Bronchial epithelial cell (primary cell): Measurements from ENCODE around the gene ATP8A1. TPM values are rescaled to one million over a fixed set of nuclear protein-coding genes. Genes with fewer than 3 reads are reported as not detected.

Source experiments
- DNase-seq: peaks from one replicate; pipeline ENCODE4 v3.0.0-alpha.2; 2010; ENCODE audit warnings: low read depth
- FAIRE-seq: peaks from 2 replicates; lab custom pipeline; 2011; peaks lifted over from hg19 to GRCh38; lab: Jason Lieb, UNC
- H3K27me3 ChIP-seq: 2 replicates; pipeline ENCODE4 v1.5.1; 2011; ENCODE audit warnings: low read length; ENCODE audit not compliant: control insufficient read depth, insufficient read depth
- H3K36me3 ChIP-seq: 2 replicates; pipeline ENCODE4 v1.5.1; 2011; ENCODE audit warnings: low read length; ENCODE audit not compliant: control insufficient read depth, insufficient read depth
- H3K4me3 ChIP-seq: 2 replicates; pipeline ENCODE4 v1.5.1; 2011; ENCODE audit warnings: mild to moderate bottlenecking, low read depth, low read length, control low read depth
- total RNA-seq: library from RNA; depleted of rRNA; stranded (reverse); fragments of >200 nt; gene quantifications from 2 replicates; pipeline ENCODE4 v1.2.1, GENCODE V29; 2014
- TF ChIP-seq, protein P1 (sequence below): IDR thresholded peaks from 2 replicates; pipeline ENCODE4 v1.5.1; 2011; ENCODE audit warnings: mild to moderate bottlenecking, moderate library complexity, low read length, control low read depth, inconsistent platforms; ENCODE audit not compliant: insufficient read depth, severe bottlenecking

ATP8A1 gene
- total RNA-seq, 1 donor from 2014 or later: 2.1 TPM

DNA sequence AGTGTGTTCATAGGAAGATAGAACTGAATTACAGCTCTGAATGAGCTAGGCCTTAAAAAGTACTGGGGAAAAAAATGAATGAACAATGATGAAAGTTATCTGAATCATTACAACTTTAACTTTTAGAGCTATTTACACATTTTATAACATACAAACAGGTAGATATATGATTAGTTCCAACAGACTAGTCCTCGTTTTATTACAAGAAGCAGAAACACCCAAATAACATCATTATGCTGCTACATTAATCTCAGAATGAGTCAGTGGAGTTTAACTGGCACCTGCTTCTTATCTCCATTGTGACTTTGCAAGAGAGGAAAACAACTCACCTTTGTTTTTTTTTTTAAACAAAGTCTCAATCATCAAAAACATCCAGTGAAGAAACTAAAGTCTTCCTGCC is 15.2 kb downstream of the ATP8A1 start:
- Histone ChIP-seq H3K4me3 (no peak overlapping the region), H3K27me3 (no peaks in the 10 kb centered on the region), H3K36me3 (no peaks in the 10 kb centered on the region)
- DNase-seq: no peak
- FAIRE-seq: no peak
- TF ChIP-seq, protein P1, sequence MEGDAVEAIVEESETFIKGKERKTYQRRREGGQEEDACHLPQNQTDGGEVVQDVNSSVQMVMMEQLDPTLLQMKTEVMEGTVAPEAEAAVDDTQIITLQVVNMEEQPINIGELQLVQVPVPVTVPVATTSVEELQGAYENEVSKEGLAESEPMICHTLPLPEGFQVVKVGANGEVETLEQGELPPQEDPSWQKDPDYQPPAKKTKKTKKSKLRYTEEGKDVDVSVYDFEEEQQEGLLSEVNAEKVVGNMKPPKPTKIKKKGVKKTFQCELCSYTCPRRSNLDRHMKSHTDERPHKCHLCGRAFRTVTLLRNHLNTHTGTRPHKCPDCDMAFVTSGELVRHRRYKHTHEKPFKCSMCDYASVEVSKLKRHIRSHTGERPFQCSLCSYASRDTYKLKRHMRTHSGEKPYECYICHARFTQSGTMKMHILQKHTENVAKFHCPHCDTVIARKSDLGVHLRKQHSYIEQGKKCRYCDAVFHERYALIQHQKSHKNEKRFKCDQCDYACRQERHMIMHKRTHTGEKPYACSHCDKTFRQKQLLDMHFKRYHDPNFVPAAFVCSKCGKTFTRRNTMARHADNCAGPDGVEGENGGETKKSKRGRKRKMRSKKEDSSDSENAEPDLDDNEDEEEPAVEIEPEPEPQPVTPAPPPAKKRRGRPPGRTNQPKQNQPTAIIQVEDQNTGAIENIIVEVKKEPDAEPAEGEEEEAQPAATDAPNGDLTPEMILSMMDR: no peak

DNA sequence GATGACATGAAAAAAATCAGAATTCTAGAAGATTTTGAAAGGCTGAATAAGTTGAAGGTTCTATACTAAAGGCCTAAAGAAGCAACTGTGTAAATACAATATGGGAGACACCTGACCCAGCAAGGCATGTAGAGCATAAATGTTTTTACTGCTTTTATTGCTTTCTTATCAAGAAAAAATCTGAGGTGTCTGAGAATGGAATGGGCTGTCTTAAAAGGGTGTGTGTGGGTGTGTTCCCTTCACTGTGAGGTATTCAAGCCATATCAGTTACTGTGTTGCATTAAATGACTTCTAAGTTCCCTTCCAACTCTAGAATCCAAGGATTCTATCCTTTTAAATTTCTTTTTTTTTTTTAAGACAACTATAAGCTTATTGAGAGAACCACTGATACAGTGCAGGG is 15.7 kb downstream of the ATP8A1 start:
- H3K4me3 ChIP-seq: no peak overlapping the region
- no peaks in the 10 kb centered on the region for H3K36me3 ChIP-seq
- TF ChIP-seq, protein P1: no peak
- no peak for DNase-seq
- FAIRE-seq: no peak
- H3K27me3 ChIP-seq: no peaks in the 10 kb centered on the region

DNA sequence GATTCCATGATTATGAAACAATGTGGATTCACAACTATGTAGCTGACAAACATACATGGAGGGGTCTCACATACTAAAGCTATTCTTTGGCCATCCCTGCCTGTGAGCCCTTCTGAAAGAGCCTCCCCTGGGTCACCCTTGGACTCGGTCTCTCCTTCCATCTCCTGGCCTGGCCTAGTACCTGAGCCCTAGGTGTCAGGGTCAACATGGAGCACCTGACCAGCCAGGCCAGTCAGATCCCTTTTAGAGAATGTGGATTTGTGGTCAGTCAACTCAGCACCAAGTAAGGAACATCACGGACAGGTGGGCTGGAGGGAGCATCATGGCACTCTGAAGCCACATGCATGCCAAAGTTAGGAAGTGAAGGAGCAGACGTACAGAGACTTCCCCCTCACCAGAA is 16.3 kb downstream of the ATP8A1 start:
- Histone ChIP-seq H3K4me3 (no peak overlapping the region), H3K36me3 (no peaks in the 10 kb centered on the region), H3K27me3 (no peaks in the 10 kb centered on the region)
- TF ChIP-seq, protein P1: no peak
- FAIRE-seq: no peak
- no peak for DNase-seq

DNA sequence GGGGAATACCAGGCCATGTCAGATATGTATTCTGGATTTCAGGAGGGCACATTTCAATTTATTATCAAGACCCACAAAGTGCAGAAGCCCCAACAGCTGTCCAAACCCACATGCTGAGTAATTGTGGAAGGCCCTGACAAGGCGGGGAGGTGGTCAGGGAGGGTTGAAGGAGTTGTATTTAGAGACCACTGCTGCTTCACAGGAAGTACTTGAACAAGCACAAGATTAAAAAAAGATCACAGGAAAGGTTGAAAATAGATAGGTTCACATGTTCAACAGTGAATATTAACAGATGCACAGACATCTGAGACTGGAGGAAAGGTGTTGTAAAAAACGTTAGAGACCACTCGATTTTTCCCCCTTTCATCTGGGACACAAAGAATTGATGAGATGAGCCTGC is 17.9 kb downstream of the ATP8A1 start:
- TF ChIP-seq, protein P1: no peak
- no peak overlapping the region for H3K4me3 ChIP-seq
- H3K27me3 ChIP-seq: no peaks in the 10 kb centered on the region
- DNase-seq: no peak
- FAIRE-seq: no peak
- H3K36me3 ChIP-seq: no peaks in the 10 kb centered on the region

DNA sequence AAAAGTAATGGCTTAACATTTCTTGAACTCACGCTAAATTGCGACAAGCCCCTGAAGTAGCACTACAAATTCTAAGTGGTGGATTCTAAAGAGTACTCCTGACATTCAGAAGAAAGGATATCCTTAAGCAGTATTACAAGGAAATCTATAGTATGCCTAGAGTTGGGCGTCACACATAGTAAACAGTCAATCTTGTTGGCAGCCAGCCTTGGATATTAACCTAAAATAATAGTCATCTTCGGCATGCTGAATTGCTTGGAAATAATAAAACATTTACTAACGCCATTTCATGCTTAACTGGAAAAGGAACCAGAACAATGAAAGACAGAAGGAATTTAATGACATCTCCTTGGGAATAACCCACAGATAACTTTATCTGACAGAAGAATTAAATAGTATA is 18.6 kb downstream of the ATP8A1 start:
- no peak for FAIRE-seq
- no peaks in the 10 kb centered on the region for H3K27me3 ChIP-seq
- TF ChIP-seq, protein P1: no peak

DNA sequence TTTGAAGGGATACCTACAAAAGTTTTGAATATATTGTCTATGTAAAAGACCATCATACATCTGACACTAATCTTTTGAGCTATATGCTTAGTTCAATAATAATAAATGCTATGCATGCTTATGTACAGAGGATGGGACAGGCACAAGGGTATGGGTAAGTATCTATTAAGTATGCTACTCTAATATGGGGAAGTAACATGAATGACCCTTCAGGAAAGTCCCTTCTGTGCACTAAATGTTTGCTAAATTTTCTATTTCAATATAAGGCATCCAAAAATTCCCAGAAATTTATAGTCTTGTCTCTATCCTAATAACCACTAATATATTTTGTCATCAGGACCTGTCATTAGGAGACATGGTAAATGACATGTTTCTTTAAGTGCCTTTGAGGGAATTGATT is 19.0 kb downstream of the ATP8A1 start:
- no peak for FAIRE-seq
- H3K27me3 ChIP-seq: no peaks in the 10 kb centered on the region
- TF ChIP-seq, protein P1: no peak
- DNase-seq: no peak
- no peaks in the 10 kb centered on the region for H3K36me3 ChIP-seq
- no peak overlapping the region for H3K4me3 ChIP-seq

More for the DNA sequence above, 18.6 kb downstream of the ATP8A1 start:
- H3K36me3 ChIP-seq: no peaks in the 10 kb centered on the region
- DNase-seq: no peak
- H3K4me3 ChIP-seq: no peak overlapping the region
